CD4-positive, alpha-beta T cell (primary cell): Measurements from ENCODE around the gene ELAPOR1. TPM values are rescaled to one million over a fixed set of nuclear protein-coding genes. Genes with fewer than 3 reads are reported as not detected.
"Not testable (repeated sequence)": the region's sequence is repeated elsewhere in the genome, so short reads cannot be mapped to it uniquely, and the experiment has no call there.

Source experiments
- ATAC-seq: fragments of 200-7000 bp; cut with Tn5 transposase; one replicate; pipeline ENCODE4 v1.10.0; 2022; ENCODE audit warnings: mild to moderate bottlenecking; ENCODE audit not compliant: poor library complexity
- CTCF ChIA-PET: fragments of 350-600 bp; sonication (Branson Sonifier 250); formaldehyde crosslinking; loops from one replicate; lab custom pipeline; 2021; ENCODE audit warnings: antibody characterized with exemption, inconsistent platforms; lab: Charles Lee
- POLR2A ChIA-PET: fragments of 350-600 bp; sonication (Branson Sonifier 250); formaldehyde crosslinking; loops from one replicate; lab custom pipeline; 2021; ENCODE audit warnings: antibody characterized with exemption, inconsistent platforms; lab: Charles Lee
- DNase-seq, 14 experiments: peaks; one replicate each; pipeline ENCODE4 v3.0.0-alpha.2; 2013 to 2020; ENCODE audit warnings: mixed read lengths in 2 of 14
- H3K27ac ChIP-seq, 2 donors: one replicate each; pipeline versions ENCODE4 v1.5.1 to v1.7.0; 2013; ENCODE audit warnings: low read length in 2 of 2, low read depth in 1 of 2, mild to moderate bottlenecking in 1 of 2
- H3K27me3 ChIP-seq, 2 experiments: 1 replicate in 1 of 2; 2 replicates in 1 of 2; pipeline versions ENCODE4 v1.6.1 to v1.7.0; 2013; ENCODE audit warnings: low read length in 2 of 2, control low read depth in 1 of 2, mild to moderate bottlenecking in 1 of 2, moderate library complexity in 1 of 2; ENCODE audit not compliant: insufficient read depth in 2 of 2, control insufficient read depth in 1 of 2
- H3K36me3 ChIP-seq: one replicate; pipeline ENCODE4 v1.6.1; 2013; ENCODE audit warnings: low read length, control low read depth; ENCODE audit not compliant: insufficient read depth
- H3K4me1 ChIP-seq: one replicate; pipeline ENCODE4 v1.6.1; 2013; ENCODE audit warnings: low read length, control low read depth; ENCODE audit not compliant: insufficient read depth
- H3K4me3 ChIP-seq: one replicate; pipeline ENCODE4 v1.5.1; 2013; ENCODE audit warnings: mild to moderate bottlenecking, low read length, moderate library complexity
- H3K9me3 ChIP-seq, 2 experiments: 1 replicate in 1 of 2; 2 replicates in 1 of 2; pipeline versions ENCODE4 v1.6.1 to v1.7.0; 2013; ENCODE audit warnings: low read length in 2 of 2, mild to moderate bottlenecking in 2 of 2, control low read depth in 1 of 2, moderate library complexity in 1 of 2; ENCODE audit not compliant: control insufficient read depth in 1 of 2, insufficient read depth in 1 of 2
- H3K27ac Mint-ChIP-seq: one replicate; pipeline ENCODE4 v1.8.0; 2020; ENCODE audit warnings: mixed read lengths
- H3K27me3 Mint-ChIP-seq: one replicate; pipeline ENCODE4 v1.8.0; 2021; ENCODE audit warnings: mixed read lengths
- H3K36me3 Mint-ChIP-seq: one replicate; pipeline ENCODE4 v1.8.0; 2021; ENCODE audit warnings: low read depth, mixed read lengths
- H3K4me1 Mint-ChIP-seq: one replicate; pipeline ENCODE4 v1.8.0; 2021; ENCODE audit warnings: low read depth, mixed read lengths
- H3K4me3 Mint-ChIP-seq: one replicate; pipeline ENCODE4 v1.8.0; 2020; ENCODE audit warnings: mild to moderate bottlenecking, mixed read lengths
- H3K9me3 Mint-ChIP-seq: one replicate; pipeline ENCODE4 v1.8.0; 2020; ENCODE audit warnings: mixed read lengths
- CTCF ChIP-seq: fragments of 200-600 bp; IDR thresholded peaks from one replicate; pipeline ENCODE4 v1.8.0; 2022; ENCODE audit warnings: antibody characterized with exemption, mild to moderate bottlenecking
- intact Hi-C, 2 experiments: fragments of 100-400 bp; cut with DNase I in 1 of 2; cut with micrococcal nuclease in 1 of 2; formaldehyde crosslinking; loops; one replicate each; pipeline versions ENCODE4 v1.15.1 to v1.9.0; 2023 to 2025; cut with DNase I, micrococcal nuclease
- total RNA-seq, 174 experiments: library from RNA in 2 of 174; stranded (reverse) in 2 of 174; gene quantifications; one replicate each; pipeline ENCODE4 v1.2.3 and lab custom pipeline; 2021 to 2026

ELAPOR1 gene
- total RNA-seq, 2 experiments from 2014 or later, result 14.2 to 16.1 TPM

GRCh38 chr1:109138358-109138757 lies 24.4 kb downstream of the ELAPOR1 start:
- H3K4me1 ChIP-seq, result peaks cover 6% of the 10 kb centered on the region
- POLR2A ChIA-PET, result no interaction called here
- TF ChIP-seq CTCF, result no peak
- no peaks in the 10 kb centered on the region for H3K36me3 Mint-ChIP-seq
- ATAC-seq (no peak), DNase-seq (no peak)
- H3K9me3 ChIP-seq, result no peaks in the 10 kb centered on the region
- no peak overlapping the region for H3K27ac ChIP-seq
- no peaks in the 10 kb centered on the region for H3K27me3 Mint-ChIP-seq
- H3K36me3 ChIP-seq, result no peaks in the 10 kb centered on the region
- no peak overlapping the region for H3K4me3 ChIP-seq
- H3K27me3 ChIP-seq, result no peaks in the 10 kb centered on the region
- intact Hi-C loops, result no loop called here
- no peaks in the 10 kb centered on the region for H3K9me3 Mint-ChIP-seq
- H3K4me1 Mint-ChIP-seq, result peaks cover 14% of the 10 kb centered on the region
- H3K27ac Mint-ChIP-seq, result no peak overlapping the region
- CTCF ChIA-PET, result no interaction called here
- no peak overlapping the region for H3K4me3 Mint-ChIP-seq

- Mint-ChIP-seq H3K27ac (no peak overlapping the region), H3K4me3 (no peak overlapping the region), H3K9me3 (no peaks in the 10 kb centered on the region), H3K27me3 (no peaks in the 10 kb centered on the region), H3K4me1 (no peaks in the 10 kb centered on the region), H3K36me3 (no peaks in the 10 kb centered on the region)
- H3K9me3 ChIP-seq, result no peaks in the 10 kb centered on the region
- no peaks in the 10 kb centered on the region for H3K27me3 ChIP-seq
- H3K27ac ChIP-seq, result no peak overlapping the region
- no peak for ATAC-seq
- H3K4me1 ChIP-seq, result no peaks in the 10 kb centered on the region
- no peaks in the 10 kb centered on the region for H3K36me3 ChIP-seq
- no peak overlapping the region for H3K4me3 ChIP-seq
- intact Hi-C loops, result no loop called here
- TF ChIP-seq CTCF, result no peak
- POLR2A ChIA-PET, result no interaction called here
- no peak for DNase-seq
- CTCF ChIA-PET, result no interaction called here
These were observed 26.5 kb downstream of the ELAPOR1 start for GRCh38 chr1:109140392-109140791.

- ChIA-PET CTCF (no interaction called here), POLR2A (no interaction called here)
- no peak overlapping the region for H3K4me3 ChIP-seq
- no peaks in the 10 kb centered on the region for H3K36me3 ChIP-seq
- no peak for DNase-seq
- Mint-ChIP-seq H3K4me3 (no peak overlapping the region), H3K36me3 (no peaks in the 10 kb centered on the region), H3K27ac (no peak overlapping the region), H3K27me3 (no peaks in the 10 kb centered on the region), H3K4me1 (no peaks in the 10 kb centered on the region), H3K9me3 (no peaks in the 10 kb centered on the region)
- no peak for ATAC-seq
- no peaks in the 10 kb centered on the region for H3K9me3 ChIP-seq
- H3K27ac ChIP-seq, result no peak overlapping the region
- TF ChIP-seq CTCF, result no peak
- no peaks in the 10 kb centered on the region for H3K4me1 ChIP-seq
- no peaks in the 10 kb centered on the region for H3K27me3 ChIP-seq
- intact Hi-C loops, result no loop called here
These were observed 28.3 kb downstream of the ELAPOR1 start for GRCh38 chr1:109142260-109142659.

- H3K27me3 Mint-ChIP-seq, H3K4me1 ChIP-seq, POLR2A ChIA-PET, H3K36me3 Mint-ChIP-seq, H3K4me1 Mint-ChIP-seq, H3K27ac Mint-ChIP-seq, CTCF ChIA-PET, H3K9me3 ChIP-seq, ATAC-seq, H3K4me3 Mint-ChIP-seq, H3K9me3 Mint-ChIP-seq, intact Hi-C loops, H3K4me3 ChIP-seq, DNase-seq, H3K36me3 ChIP-seq, H3K27me3 ChIP-seq, H3K27ac ChIP-seq: not testable (repeated sequence)
These were observed 28.8 kb downstream of the ELAPOR1 start for GRCh38 chr1:109142725-109143124.
